HepG2 (cell line): ENCODE measurements around the gene CTPS2. TPM values are rescaled to one million over a fixed set of nuclear protein-coding genes. Genes with fewer than 3 reads are reported as not detected.

Source experiments
- ARID4A ChIP-seq: sonication (generic); formaldehyde crosslinking; IDR thresholded peaks from 2 replicates; pipeline ENCODE4 v1.5.0; 2020; ENCODE audit warnings: mild to moderate bottlenecking, missing genetic modification reagents, borderline replicate concordance
- ELF1 ChIP-seq: sonication (generic); formaldehyde crosslinking; IDR thresholded peaks from 2 replicates; pipeline ENCODE4 v1.4.0; 2020; ENCODE audit warnings: missing genetic modification reagents
- HNRNPLL ChIP-seq: fragments of 200-400 bp; formaldehyde crosslinking; IDR thresholded peaks from 2 replicates; pipeline ENCODE4 v1.6.1; 2017; ENCODE audit warnings: mild to moderate bottlenecking, low read depth, low read length; ENCODE audit not compliant: poor library complexity, severe bottlenecking
- HOMEZ ChIP-seq: IDR thresholded peaks from 2 replicates; pipeline ENCODE4 v1.6.1; 2016; ENCODE audit warnings: low read depth
- KMT2A ChIP-seq: sonication (generic); formaldehyde crosslinking; IDR thresholded peaks from 2 replicates; pipeline ENCODE4 v1.4.0; 2020; ENCODE audit warnings: missing genetic modification reagents
- MIER2 ChIP-seq: IDR thresholded peaks from 2 replicates; pipeline ENCODE4 v1.6.1; 2016; ENCODE audit warnings: missing biosample characterization, missing genetic modification reagents
- PHF8 ChIP-seq: sonication (generic); formaldehyde crosslinking; IDR thresholded peaks from 2 replicates; pipeline ENCODE4 v1.5.0; 2020; ENCODE audit warnings: missing genetic modification reagents
- POLR2AphosphoS5 ChIP-seq: IDR thresholded peaks from 2 replicates; pipeline ENCODE4 v1.6.1; 2012; ENCODE audit warnings: low read depth, low read length
- SALL1 ChIP-seq: sonication (generic); formaldehyde crosslinking; IDR thresholded peaks from 2 replicates; pipeline ENCODE4 v1.8.0; 2022; ENCODE audit warnings: mild to moderate bottlenecking, missing genetic modification reagents
- ZFP91 ChIP-seq: sonication (generic); formaldehyde crosslinking; IDR thresholded peaks from 2 replicates; pipeline ENCODE4 v1.9.0; 2022; ENCODE audit warnings: missing genetic modification reagents, mild to moderate bottlenecking, borderline replicate concordance
- ZNF143 ChIP-seq: sonication (generic); formaldehyde crosslinking; IDR thresholded peaks from 2 replicates; pipeline ENCODE4 v1.4.0; 2020; ENCODE audit warnings: missing genetic modification reagents
- ZNF275 ChIP-seq: sonication (generic); formaldehyde crosslinking; IDR thresholded peaks from 2 replicates; pipeline ENCODE4 v1.8.0; 2022; ENCODE audit warnings: missing genetic modification reagents, mild to moderate bottlenecking, inconsistent platforms, borderline replicate concordance
- ZNF331 ChIP-seq: sonication (generic); formaldehyde crosslinking; IDR thresholded peaks from 2 replicates; pipeline ENCODE4 v1.4.0; 2020; ENCODE audit warnings: missing genetic modification reagents
- ZNF605 ChIP-seq: sonication (generic); formaldehyde crosslinking; IDR thresholded peaks from 2 replicates; pipeline ENCODE4 v1.8.0; 2022; ENCODE audit warnings: mild to moderate bottlenecking, missing genetic modification reagents
- ZNF747 ChIP-seq: sonication (generic); formaldehyde crosslinking; IDR thresholded peaks from 2 replicates; pipeline ENCODE4 v1.8.1; 2023; ENCODE audit warnings: missing genetic modification reagents, mild to moderate bottlenecking, borderline replicate concordance
- polyA plus RNA-seq, 8 experiments: library from polyadenylated mRNA; depleted of rRNA in 3 of 8; stranded (reverse) in 7 of 8; unstranded in 1 of 8; fragments of >200 nt; fragmentation: Illumina TruSeq in 4 of 8; extraction: Trizol in 4 of 8; gene quantifications; 2 replicates each; pipeline versions ENCODE4 v1.2.1 to v1.2.3, GENCODE V29; 2011 to 2016; ENCODE audit warnings: low read depth in 4 of 8, missing spikeins in 1 of 8, mixed read lengths in 1 of 8; ENCODE audit not compliant: insufficient read depth in 1 of 8
- total RNA-seq, 5 experiments: library from RNA; depleted of rRNA; stranded (reverse); fragments of >200 nt; fragmentation: Illumina TruSeq; extraction: Trizol; gene quantifications; 2 replicates each; pipeline ENCODE4 v1.2.3, GENCODE V29; 2016; ENCODE audit warnings: low read depth in 1 of 5
- TF ChIP-seq, protein P1 (sequence below): sonication (generic); formaldehyde crosslinking; IDR thresholded peaks from 2 replicates; pipeline ENCODE4 v1.5.1; 2020; ENCODE audit warnings: mild to moderate bottlenecking, missing genetic modification reagents, moderate library complexity

Gene CTPS2
- total and polyA plus RNA-seq, 2 of the 13 experiments (the other 11 are each of a cell fraction or from before 2014, with no cell fraction given), result 10.3 to 26.1 TPM

DNA sequence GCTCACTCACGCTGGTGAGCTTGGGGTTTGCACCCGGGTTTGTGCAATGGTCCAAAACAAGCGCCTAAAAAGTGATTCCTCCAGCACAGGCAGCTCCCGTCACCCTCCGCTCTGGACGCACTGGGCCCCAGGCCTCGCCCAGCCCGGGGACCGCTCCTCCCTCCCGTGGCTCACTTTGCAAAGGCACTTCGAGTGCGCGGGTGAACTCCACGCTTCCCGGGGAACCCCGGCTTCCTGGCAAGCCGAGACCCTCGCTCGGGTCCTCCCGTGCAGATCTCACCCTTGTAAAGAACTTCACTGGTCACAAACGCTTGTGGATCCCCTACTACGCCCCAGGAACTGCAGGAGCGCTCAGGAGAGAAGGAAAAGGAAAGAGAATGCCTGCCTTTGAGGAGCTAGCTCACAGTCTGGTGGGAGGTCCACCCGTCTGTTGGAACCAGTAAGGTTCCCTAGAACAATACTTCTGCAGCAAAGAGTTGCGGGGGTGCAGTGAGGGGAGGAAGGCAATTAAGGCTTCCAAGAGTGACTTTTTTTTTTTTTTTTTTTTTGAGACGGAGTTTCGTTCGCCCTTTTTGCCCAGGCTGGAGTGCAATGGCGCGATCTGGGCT, at the start of gene CTPS2 (continued):
- 0 out of 2 replicates have a peak, but pooled peaks have one; percentile 16 for TF ChIP-seq ZNF605 (CRISPR knock-in tag)
- no peak for TF ChIP-seq ELF1 (CRISPR knock-in tag)
- TF ChIP-seq HNRNPLL, result peak; percentile 62
- peak; percentile 73; the same call in 1 of the 2 replicates for TF ChIP-seq KMT2A (CRISPR knock-in tag)
- TF ChIP-seq ZNF331, result 0 out of 2 replicates have a peak, but pooled peaks have one; percentile 36
- TF ChIP-seq ZFP91 (CRISPR knock-in tag), result peak; percentile 19; the same call in 1 of the 2 replicates
- TF ChIP-seq POLR2AphosphoS5, result peak; percentile 80
- TF ChIP-seq HOMEZ (CRISPR knock-in tag), result no peak
- TF ChIP-seq, protein P1, sequence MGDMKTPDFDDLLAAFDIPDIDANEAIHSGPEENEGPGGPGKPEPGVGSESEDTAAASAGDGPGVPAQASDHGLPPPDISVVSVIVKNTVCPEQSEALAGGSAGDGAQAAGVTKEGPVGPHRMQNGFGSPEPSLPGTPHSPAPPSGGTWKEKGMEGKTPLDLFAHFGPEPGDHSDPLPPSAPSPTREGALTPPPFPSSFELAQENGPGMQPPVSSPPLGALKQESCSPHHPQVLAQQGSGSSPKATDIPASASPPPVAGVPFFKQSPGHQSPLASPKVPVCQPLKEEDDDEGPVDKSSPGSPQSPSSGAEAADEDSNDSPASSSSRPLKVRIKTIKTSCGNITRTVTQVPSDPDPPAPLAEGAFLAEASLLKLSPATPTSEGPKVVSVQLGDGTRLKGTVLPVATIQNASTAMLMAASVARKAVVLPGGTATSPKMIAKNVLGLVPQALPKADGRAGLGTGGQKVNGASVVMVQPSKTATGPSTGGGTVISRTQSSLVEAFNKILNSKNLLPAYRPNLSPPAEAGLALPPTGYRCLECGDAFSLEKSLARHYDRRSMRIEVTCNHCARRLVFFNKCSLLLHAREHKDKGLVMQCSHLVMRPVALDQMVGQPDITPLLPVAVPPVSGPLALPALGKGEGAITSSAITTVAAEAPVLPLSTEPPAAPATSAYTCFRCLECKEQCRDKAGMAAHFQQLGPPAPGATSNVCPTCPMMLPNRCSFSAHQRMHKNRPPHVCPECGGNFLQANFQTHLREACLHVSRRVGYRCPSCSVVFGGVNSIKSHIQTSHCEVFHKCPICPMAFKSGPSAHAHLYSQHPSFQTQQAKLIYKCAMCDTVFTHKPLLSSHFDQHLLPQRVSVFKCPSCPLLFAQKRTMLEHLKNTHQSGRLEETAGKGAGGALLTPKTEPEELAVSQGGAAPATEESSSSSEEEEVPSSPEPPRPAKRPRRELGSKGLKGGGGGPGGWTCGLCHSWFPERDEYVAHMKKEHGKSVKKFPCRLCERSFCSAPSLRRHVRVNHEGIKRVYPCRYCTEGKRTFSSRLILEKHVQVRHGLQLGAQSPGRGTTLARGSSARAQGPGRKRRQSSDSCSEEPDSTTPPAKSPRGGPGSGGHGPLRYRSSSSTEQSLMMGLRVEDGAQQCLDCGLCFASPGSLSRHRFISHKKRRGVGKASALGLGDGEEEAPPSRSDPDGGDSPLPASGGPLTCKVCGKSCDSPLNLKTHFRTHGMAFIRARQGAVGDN (CRISPR knock-in tag), result peak; percentile 77
- no peak for TF ChIP-seq MIER2 (CRISPR knock-in tag)
- TF ChIP-seq ZNF747, result no peak
- TF ChIP-seq PHF8 (CRISPR knock-in tag), result peak; percentile 66
- peak; percentile 45; the same call in 1 of the 2 replicates for TF ChIP-seq SALL1 (CRISPR knock-in tag)
- no peak for TF ChIP-seq ZNF275 (CRISPR knock-in tag)
- TF ChIP-seq ZNF143, result peak; percentile 63; the same call in 1 of the 2 replicates
- peak; percentile 53; the same call in 1 of the 2 replicates for TF ChIP-seq ARID4A (CRISPR knock-in tag)
